GM12874 (cell line): ENCODE data around the gene GPR62.

Source experiments
- TF ChIP-seq, protein P1 (sequence below): IDR thresholded peaks from 2 replicates; pipeline ENCODE4 v1.5.1; 2011; ENCODE audit warnings: low read depth, mild to moderate bottlenecking, control low read depth, low read length, moderate library complexity; ENCODE audit not compliant: insufficient read depth

The GPR62 gene

DNA sequence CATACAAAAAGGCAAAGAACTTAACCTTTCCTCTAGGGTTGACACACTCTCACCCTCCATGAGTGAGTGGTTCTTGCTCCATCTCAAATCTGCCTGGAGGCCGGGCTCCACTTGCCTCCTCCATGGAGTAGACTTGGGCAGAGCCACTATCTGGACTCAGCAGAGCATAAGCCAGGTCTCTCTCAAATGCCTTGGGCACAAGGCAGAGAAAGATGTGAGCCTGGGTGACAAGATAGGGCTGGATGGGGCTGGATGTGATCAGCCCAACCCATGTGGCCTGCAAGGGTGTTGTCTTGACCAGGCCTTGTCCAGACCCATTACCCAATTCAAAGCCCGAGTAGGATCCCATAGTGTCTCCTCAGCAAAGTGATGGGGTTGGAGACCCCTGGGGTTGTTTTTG, 44.7 kb downstream of the GPR62 start:
- TF ChIP-seq, protein P1, sequence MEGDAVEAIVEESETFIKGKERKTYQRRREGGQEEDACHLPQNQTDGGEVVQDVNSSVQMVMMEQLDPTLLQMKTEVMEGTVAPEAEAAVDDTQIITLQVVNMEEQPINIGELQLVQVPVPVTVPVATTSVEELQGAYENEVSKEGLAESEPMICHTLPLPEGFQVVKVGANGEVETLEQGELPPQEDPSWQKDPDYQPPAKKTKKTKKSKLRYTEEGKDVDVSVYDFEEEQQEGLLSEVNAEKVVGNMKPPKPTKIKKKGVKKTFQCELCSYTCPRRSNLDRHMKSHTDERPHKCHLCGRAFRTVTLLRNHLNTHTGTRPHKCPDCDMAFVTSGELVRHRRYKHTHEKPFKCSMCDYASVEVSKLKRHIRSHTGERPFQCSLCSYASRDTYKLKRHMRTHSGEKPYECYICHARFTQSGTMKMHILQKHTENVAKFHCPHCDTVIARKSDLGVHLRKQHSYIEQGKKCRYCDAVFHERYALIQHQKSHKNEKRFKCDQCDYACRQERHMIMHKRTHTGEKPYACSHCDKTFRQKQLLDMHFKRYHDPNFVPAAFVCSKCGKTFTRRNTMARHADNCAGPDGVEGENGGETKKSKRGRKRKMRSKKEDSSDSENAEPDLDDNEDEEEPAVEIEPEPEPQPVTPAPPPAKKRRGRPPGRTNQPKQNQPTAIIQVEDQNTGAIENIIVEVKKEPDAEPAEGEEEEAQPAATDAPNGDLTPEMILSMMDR, result no peak

DNA sequence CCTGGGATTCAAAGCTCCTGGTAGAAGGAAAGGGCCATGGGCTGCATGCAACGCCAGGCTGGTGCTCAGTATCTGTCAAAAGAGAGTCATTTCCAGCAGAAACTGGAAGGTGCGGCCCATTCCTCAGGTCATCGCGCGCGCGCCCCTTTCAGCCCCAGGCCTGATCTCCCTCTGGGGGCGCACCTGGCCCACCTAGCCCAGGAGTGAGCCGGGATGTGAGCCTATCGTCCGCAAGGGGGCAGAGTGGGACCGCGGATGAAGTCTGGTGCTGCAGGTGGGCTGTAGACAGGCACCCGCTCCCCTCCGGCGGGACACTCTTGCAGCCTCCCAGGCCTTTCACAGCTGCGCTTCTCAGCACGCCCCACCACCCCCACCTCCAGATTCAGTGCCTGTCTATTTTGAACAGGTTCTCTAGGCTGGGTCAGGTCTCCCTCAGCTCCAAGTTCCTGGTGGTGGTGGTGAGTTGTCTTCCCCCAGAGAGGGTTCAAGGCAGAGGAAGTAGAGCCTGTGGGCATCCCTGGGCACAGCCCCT, 46.3 kb downstream of the GPR62 start:
- TF ChIP-seq, protein P1, result peak; percentile 98

DNA sequence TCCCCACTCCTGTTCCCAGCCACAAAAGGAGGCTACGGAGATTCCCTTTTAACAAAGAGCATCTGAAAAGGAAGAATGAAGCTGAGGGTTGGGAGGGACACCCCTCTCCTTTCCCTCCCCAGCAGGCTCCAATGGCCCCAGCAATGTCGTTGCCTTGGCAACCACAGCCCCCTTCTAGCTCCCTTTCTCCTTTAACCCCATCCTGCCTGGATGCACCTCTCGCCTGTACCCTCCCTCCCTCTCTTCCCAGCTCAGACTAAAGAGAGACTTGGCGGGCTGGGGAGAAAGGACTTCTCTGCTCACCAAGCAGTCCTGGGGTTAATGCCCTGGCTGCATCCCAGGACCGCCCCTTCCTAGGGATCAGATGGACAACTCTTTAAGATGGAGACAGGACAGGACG, 47.6 kb downstream of the GPR62 start:
- TF ChIP-seq, protein P1, result no peak

DNA sequence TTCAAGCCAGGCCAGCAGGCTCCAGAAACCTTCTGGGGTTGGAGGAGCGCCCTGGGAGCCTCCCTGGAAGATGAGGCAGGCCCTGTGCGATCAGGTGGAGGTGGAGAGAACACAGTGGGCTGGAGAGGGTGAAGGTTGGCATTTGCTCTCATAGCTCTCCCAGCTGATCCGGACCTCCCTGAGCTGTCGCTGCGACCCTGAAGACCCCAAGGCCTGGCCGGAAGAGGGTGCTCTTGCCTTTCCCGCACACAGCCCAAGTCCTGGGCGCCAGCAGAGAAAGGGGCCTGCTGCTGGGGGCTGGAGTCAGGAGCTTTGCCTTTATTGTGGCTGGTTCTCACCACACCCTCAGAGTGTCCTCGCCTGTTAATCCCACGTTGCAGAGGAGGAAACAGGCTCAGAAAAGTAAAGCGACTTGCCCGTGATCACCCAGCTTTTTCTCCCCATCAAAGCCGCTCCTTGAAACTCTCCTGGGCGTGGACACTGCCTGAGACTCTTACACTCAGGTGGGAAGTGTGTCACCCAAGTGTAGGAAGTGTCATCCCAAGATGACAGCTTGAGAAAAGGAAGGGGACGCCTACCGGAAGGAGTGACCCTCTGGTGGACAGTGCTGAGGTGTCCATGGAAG, 49.1 kb downstream of the GPR62 start:
- TF ChIP-seq, protein P1, result peak; percentile 59

DNA sequence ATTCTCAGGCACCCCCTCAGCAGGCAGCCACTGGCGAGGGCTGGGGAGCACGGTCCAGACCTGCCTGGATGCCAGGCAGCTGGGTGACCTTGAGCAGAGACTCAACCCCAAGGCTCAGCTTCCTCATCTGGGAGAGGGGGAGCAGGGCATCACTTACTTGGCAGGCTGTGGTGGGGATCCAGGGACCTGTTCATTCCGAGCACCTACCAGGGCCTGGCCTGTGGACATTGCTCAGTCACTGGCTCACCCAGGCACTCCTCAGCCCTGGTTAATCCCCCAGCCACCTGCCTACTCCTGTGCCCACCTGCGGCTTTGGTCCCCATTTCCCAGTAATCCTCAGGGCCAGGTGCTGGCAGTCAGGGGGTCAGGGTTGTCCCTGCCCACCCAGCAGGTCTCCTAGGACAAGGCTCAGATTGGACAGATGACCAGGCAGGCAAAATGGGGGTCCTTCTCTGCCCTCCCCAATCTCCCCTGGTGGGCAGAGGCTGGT, 49.8 kb downstream of the GPR62 start:
- TF ChIP-seq, protein P1, result no peak

DNA sequence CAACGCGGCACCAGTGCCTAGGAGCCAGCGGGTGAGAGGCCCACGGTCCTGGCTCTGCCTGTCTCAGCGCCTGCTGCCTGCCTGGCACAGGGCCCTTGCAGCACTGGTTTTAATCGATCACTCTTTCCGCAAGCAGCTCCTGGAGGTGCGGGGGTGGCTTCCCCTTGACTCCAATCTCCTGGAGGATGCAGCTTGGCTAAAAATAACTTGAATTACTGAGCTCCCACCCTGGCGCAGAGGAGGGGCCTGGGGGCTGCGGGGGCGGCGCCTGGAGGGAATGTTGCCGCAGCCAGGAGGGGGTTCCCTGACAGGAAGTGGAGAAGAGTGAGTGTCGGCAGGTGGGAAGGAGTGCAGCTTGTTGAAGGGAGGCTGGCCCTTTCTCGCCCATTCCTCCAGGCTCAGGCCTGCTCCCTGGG, 50.4 kb downstream of the GPR62 start:
- TF ChIP-seq, protein P1, result no peak

DNA sequence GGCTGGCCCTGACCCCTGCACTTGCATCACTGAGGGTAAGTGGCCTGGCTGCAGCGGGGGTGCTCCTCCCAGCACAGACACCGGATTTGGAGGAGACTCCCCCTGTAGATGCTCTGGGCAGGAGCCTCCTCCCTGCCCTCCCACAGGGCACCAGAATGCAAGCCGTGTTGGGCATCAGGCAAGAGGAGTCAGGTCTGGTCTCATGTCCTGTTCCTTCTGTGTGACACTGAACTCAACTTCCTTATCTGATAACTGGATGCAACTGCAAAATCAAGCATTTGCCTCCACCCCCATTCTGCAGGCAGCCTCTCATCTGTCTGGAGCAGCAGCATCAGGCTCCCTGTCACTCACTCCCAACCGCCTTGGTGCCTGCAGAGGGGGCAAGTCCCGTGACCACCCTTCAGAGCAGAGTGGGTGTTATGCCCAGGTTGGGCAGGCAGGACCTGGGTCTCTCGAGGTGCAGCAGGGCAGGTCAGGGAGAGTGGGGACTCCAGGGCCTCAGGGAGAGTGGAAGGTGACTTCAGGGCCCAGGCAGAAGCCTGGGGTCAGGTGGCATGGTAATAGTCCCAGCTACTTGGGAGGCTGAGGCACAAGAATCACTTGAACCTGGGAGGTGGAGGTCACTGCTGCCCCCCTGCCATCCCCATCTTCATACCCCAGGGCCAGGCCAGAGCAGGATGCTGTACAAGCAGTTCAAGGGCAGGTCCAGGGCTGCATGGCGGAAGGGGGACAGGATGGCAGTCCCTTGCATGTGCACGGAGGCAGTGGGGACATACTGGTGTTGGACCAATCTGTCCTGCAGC, 51.0 kb downstream of the GPR62 start:
- TF ChIP-seq, protein P1, result no peak
